Rectal smooth muscle tissue (tissue), 1 donor: ENCODE data around the gene MAPT.
"Not testable (repeated sequence)": the region's sequence is repeated elsewhere in the genome, so short reads cannot be mapped to it uniquely, and the experiment has no call there.

ENCODE experiments used
- H3K27ac ChIP-seq: one replicate; pipeline ENCODE4 v1.7.0; 2013; ENCODE audit warnings: low read depth, low read length, inconsistent platforms
- H3K27me3 ChIP-seq: one replicate; pipeline ENCODE4 v1.7.0; 2013; ENCODE audit warnings: low read length; ENCODE audit not compliant: control insufficient read depth, insufficient read depth
- H3K36me3 ChIP-seq: one replicate; pipeline ENCODE4 v1.7.0; 2013; ENCODE audit warnings: low read length; ENCODE audit not compliant: control insufficient read depth, insufficient read depth
- H3K4me1 ChIP-seq: one replicate; pipeline ENCODE4 v1.7.0; 2013; ENCODE audit warnings: low read length; ENCODE audit not compliant: control insufficient read depth, insufficient read depth
- H3K4me3 ChIP-seq: one replicate; pipeline ENCODE4 v1.7.0; 2013; ENCODE audit warnings: low read length
- H3K9ac ChIP-seq: one replicate; pipeline ENCODE4 v1.7.0; 2013; ENCODE audit warnings: low read length

MAPT gene

GRCh38 chr17:45851022-45851421 is 43.3 kb upstream of the MAPT start:
- Histone ChIP-seq H3K27me3 (peaks cover 10% of the 10 kb centered on the region), H3K4me1 (no peaks in the 10 kb centered on the region), H3K27ac (no peak overlapping the region), H3K36me3 (no peaks in the 10 kb centered on the region), H3K4me3 (no peak overlapping the region), H3K9ac (no peak overlapping the region)

GRCh38 chr17:45851464-45851863 is 42.9 kb upstream of the MAPT start:
- H3K27ac ChIP-seq = no peak overlapping the region
- no peaks in the 10 kb centered on the region for H3K36me3 ChIP-seq
- H3K27me3 ChIP-seq = peaks cover 10% of the 10 kb centered on the region
- no peaks in the 10 kb centered on the region for H3K4me1 ChIP-seq
- H3K9ac ChIP-seq = no peak overlapping the region
- H3K4me3 ChIP-seq = no peak overlapping the region

- no peak overlapping the region for H3K4me3 ChIP-seq
- peaks cover 10% of the 10 kb centered on the region for H3K27me3 ChIP-seq
- no peak overlapping the region for H3K27ac ChIP-seq
- H3K36me3 ChIP-seq = no peaks in the 10 kb centered on the region
- H3K9ac ChIP-seq = no peak overlapping the region
- H3K4me1 ChIP-seq = no peaks in the 10 kb centered on the region
Observed at GRCh38 chr17:45851873-45852272, 42.5 kb upstream of the MAPT start.

GRCh38 chr17:45852535-45853297 is 41.6 kb upstream of the MAPT start:
- Histone ChIP-seq H3K27me3 (peaks cover 10% of the 10 kb centered on the region), H3K27ac (no peak overlapping the region), H3K4me3 (no peak overlapping the region), H3K4me1 (no peaks in the 10 kb centered on the region), H3K36me3 (no peaks in the 10 kb centered on the region), H3K9ac (no peak overlapping the region)

DNA sequence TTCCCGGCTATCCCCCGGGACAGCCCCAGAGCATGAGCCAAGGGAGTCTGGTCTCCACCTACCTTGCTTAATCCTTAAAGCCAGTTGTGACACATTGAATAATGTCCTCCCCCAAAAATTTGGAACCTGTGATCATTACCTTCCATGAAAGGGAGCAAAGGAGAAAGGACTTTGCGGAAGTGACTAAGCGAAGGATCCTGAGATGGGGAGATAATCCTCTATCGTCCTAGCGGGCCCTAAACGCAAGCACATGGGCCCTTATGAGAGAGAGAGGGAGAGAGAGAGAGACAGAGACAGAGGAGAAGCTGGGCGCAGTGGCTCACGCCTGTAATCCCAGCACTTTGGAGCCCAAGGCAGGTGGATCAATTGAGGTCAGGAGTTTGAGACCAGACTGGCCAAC is 40.1 kb upstream of the MAPT start:
- H3K4me3 ChIP-seq = no peak overlapping the region
- H3K27ac ChIP-seq = no peak overlapping the region
- peaks cover 10% of the 10 kb centered on the region for H3K27me3 ChIP-seq
- H3K4me1 ChIP-seq = no peaks in the 10 kb centered on the region
- no peaks in the 10 kb centered on the region for H3K36me3 ChIP-seq
- no peak overlapping the region for H3K9ac ChIP-seq

GRCh38 chr17:45855691-45856336 is 38.5 kb upstream of the MAPT start:
- Histone ChIP-seq H3K27me3 (peaks cover 6% of the 10 kb centered on the region), H3K9ac (no peak overlapping the region)

DNA sequence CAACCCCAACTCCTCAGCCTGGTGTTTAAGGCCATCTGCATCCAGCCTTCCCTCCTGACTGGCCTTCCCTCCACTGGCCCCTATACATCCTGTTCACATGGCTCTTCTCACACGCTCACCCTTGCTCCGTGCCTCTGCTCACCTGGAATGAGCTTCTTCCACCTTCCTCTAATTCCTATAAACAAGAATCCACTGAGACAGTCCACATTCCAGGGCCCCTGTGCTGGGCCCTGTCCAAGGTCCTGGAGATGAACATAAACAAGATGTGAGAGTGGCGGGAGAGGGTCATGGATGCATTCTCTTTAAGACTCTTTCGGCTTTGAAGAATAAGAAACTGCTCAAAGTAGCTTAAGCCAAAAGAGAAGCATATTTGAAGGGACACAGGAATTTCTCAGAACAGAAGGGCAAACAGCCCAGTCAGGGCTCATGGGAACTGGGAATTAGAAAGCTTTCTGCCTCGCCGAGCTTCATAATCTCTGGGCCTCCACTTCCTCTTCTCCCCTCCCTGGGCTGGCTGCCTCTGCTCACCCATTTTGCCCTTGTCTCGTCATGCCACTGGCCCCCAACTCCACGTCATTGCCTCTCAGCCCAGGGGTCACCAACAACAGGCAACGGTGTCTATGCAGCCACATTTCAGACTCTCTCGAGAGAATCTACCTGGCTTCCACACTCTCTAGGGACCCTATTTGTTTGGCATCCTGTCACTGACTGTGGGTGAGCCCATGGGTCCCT is 36.2 kb upstream of the MAPT start:
- Histone ChIP-seq H3K36me3 (no peaks in the 10 kb centered on the region), H3K27ac (no peak overlapping the region), H3K4me3 (no peak overlapping the region), H3K27me3 (no peaks in the 10 kb centered on the region), H3K4me1 (no peaks in the 10 kb centered on the region), H3K9ac (no peak overlapping the region)

More at GRCh38 chr17:45855691-45856336, 38.5 kb upstream of the MAPT start:
- Histone ChIP-seq H3K36me3 (no peaks in the 10 kb centered on the region), H3K4me1 (no peaks in the 10 kb centered on the region), H3K4me3 (no peak overlapping the region), H3K27ac (no peak overlapping the region)

- Histone ChIP-seq H3K27me3 (no peaks in the 10 kb centered on the region), H3K4me1 (no peaks in the 10 kb centered on the region), H3K27ac (no peak overlapping the region), H3K36me3 (no peaks in the 10 kb centered on the region), H3K4me3 (no peak overlapping the region), H3K9ac (no peak overlapping the region)
Observed at GRCh38 chr17:45861165-45861564, 33.2 kb upstream of the MAPT start.

- not testable (repeated sequence) for H3K27me3 ChIP-seq, H3K27ac ChIP-seq, H3K36me3 ChIP-seq, H3K4me3 ChIP-seq, H3K4me1 ChIP-seq, H3K9ac ChIP-seq
Observed at GRCh38 chr17:45862127-45862526, 32.2 kb upstream of the MAPT start.

- Histone ChIP-seq H3K27me3 (no peaks in the 10 kb centered on the region), H3K4me1 (no peaks in the 10 kb centered on the region), H3K4me3 (no peak overlapping the region), H3K27ac (no peak overlapping the region), H3K9ac (no peak overlapping the region), H3K36me3 (no peaks in the 10 kb centered on the region)
Observed at GRCh38 chr17:45863857-45864654, 30.3 kb upstream of the MAPT start.

GRCh38 chr17:45867171-45867570 is 27.2 kb upstream of the MAPT start:
- Histone ChIP-seq H3K4me1 (no peaks in the 10 kb centered on the region), H3K4me3 (no peak overlapping the region), H3K27ac (no peak overlapping the region), H3K36me3 (no peaks in the 10 kb centered on the region), H3K9ac (no peak overlapping the region), H3K27me3 (no peaks in the 10 kb centered on the region)

GRCh38 chr17:45867702-45868101 is 26.7 kb upstream of the MAPT start:
- Histone ChIP-seq H3K4me1 (no peaks in the 10 kb centered on the region), H3K27me3 (no peaks in the 10 kb centered on the region), H3K27ac (no peak overlapping the region), H3K4me3 (no peak overlapping the region), H3K9ac (no peak overlapping the region), H3K36me3 (no peaks in the 10 kb centered on the region)
